HEK293 (cell line): Measurements from ENCODE around the gene SMNDC1.

Experiments used
- BCL11A ChIP-seq: fragments of 450-650 bp; formaldehyde crosslinking; IDR thresholded peaks from 2 replicates; pipeline ENCODE4 v1.5.1; 2016; ENCODE audit warnings: low read depth, missing biosample characterization, missing genetic modification characterization
- CTCF ChIP-seq: fragments of 450-650 bp; formaldehyde crosslinking; IDR thresholded peaks from 2 replicates; pipeline ENCODE4 v1.5.1; 2016; ENCODE audit warnings: missing biosample characterization, missing genetic modification characterization
- HOXC10 ChIP-seq: sonication (generic); formaldehyde crosslinking; IDR thresholded peaks from 2 replicates; pipeline ENCODE4 v1.8.1; 2023; ENCODE audit warnings: mild to moderate bottlenecking, missing genetic modification reagents
- RBAK ChIP-seq: fragments of 450-650 bp; formaldehyde crosslinking; IDR thresholded peaks from 2 replicates; pipeline ENCODE4 v1.5.1; 2016; ENCODE audit warnings: missing biosample characterization, missing genetic modification characterization
- TRIM28 ChIP-seq: IDR thresholded peaks from 2 replicates; pipeline ENCODE4 v1.6.1; 2011; ENCODE audit warnings: low read length, control low read depth, borderline replicate concordance
- ZNF157 ChIP-seq: fragments of 450-650 bp; formaldehyde crosslinking; IDR thresholded peaks from 2 replicates; pipeline ENCODE4 v1.5.1; 2016; ENCODE audit warnings: missing biosample characterization, missing genetic modification characterization

- TF ChIP-seq TRIM28 (no peak), CTCF (tag by site-specific recombination) (no peak), ZNF157 (no peak), RBAK (no peak), BCL11A (tag by site-specific recombination) (no peak), HOXC10 (CRISPR knock-in tag) (no peak)
Observed at GRCh38 chr10:110286841-110287240, 17.9 kb downstream of the SMNDC1 start.
